H4 (cell line): ENCODE data around the gene HYLS1. TPM values are rescaled to one million over a fixed set of nuclear protein-coding genes. Genes with fewer than 3 reads are reported as not detected.
"Not testable (repeated sequence)": the region's sequence is repeated elsewhere in the genome, so short reads cannot be mapped to it uniquely, and the experiment has no call there.

Source experiments
- DNase-seq: peaks from one replicate; pipeline ENCODE4 v3.0.0-alpha.2; 2015; ENCODE audit warnings: low spot score
- total RNA-seq: library from RNA; depleted of rRNA; stranded (reverse); fragments of >200 nt; shearing (Covaris generic); gene quantifications from 2 replicates; pipeline ENCODE4 v1.2.3, GENCODE V29; 2014; rRNA removed

HYLS1 gene
- 14.0 and 18.2 TPM in 2 replicates for total RNA-seq

GRCh38 chr11:125887373-125888324, at the start of gene HYLS1:
HYLS1 (plus strand) TSS chr11:125887668; CDS start chr11:125899369, 11,701 bp downstream.
- peak; percentile 92 for DNase-seq

- DNase-seq: no peak
Observed at GRCh38 chr11:125842321-125842948, 45.0 kb upstream of the HYLS1 start.

GRCh38 chr11:125846188-125846587, 41.3 kb upstream of the HYLS1 start:
- DNase-seq: no peak

GRCh38 chr11:125857670-125858069, 29.8 kb upstream of the HYLS1 start:
- not testable (repeated sequence) for DNase-seq

- DNase-seq: not testable (repeated sequence)
Observed at GRCh38 chr11:125862786-125863185, 24.7 kb upstream of the HYLS1 start.

GRCh38 chr11:125865354-125865753, 22.1 kb upstream of the HYLS1 start:
- not testable (repeated sequence) for DNase-seq

- DNase-seq: no peak
Observed at GRCh38 chr11:125869521-125869920, 17.9 kb upstream of the HYLS1 start.

GRCh38 chr11:125871391-125872137, 15.9 kb upstream of the HYLS1 start:
- peak; percentile 22 for DNase-seq

- DNase-seq: no peak
Observed at GRCh38 chr11:125872138-125872491, 15.4 kb upstream of the HYLS1 start.

GRCh38 chr11:125873881-125874555, 13.4 kb upstream of the HYLS1 start:
- no peak for DNase-seq

- peak; percentile 64 for DNase-seq
Observed at GRCh38 chr11:125874556-125875124, 12.8 kb upstream of the HYLS1 start.

- DNase-seq: no peak
Observed at GRCh38 chr11:125881291-125881690, 6.2 kb upstream of the HYLS1 start.

GRCh38 chr11:125883375-125883774, 4.1 kb upstream of the HYLS1 start:
- no peak for DNase-seq

GRCh38 chr11:125886997-125887372, 483 bp upstream of the HYLS1 start:
- DNase-seq: no peak

GRCh38 chr11:125890447-125891100, 3.1 kb downstream of the HYLS1 start:
- DNase-seq: peak; percentile 19

- no peak for DNase-seq
Observed at GRCh38 chr11:125892071-125892470, 4.6 kb downstream of the HYLS1 start.

GRCh38 chr11:125892994-125893393, 5.5 kb downstream of the HYLS1 start:
- DNase-seq: no peak

- no peak for DNase-seq
Observed at GRCh38 chr11:125901872-125902271, 14.4 kb downstream of the HYLS1 start.

- no peak for DNase-seq
Observed at GRCh38 chr11:125902277-125902926, 14.9 kb downstream of the HYLS1 start.
